ENCODE results near the gene PRDM16.

PRDM16 gene

GRCh38 chr1:3390291-3390690 is 321.3 kb downstream of the PRDM16 start:
- DNase-seq = no peak

GRCh38 chr1:3391711-3392110 is 322.7 kb downstream of the PRDM16 start:
- no peak for DNase-seq

GRCh38 chr1:3393024-3393986 is 324.3 kb downstream of the PRDM16 start:
- DNase-seq = no peak

GRCh38 chr1:3393987-3394920 is 325.3 kb downstream of the PRDM16 start:
- DNase-seq = no peak

- no peak for DNase-seq
Observed at GRCh38 chr1:3396411-3396810, 327.4 kb downstream of the PRDM16 start.

- DNase-seq = no peak
Observed at GRCh38 chr1:3397311-3397710, 328.3 kb downstream of the PRDM16 start.

- DNase-seq = no peak
Observed at GRCh38 chr1:3398396-3399140, 329.6 kb downstream of the PRDM16 start.

- no peak for DNase-seq
Observed at GRCh38 chr1:3399732-3400131, 330.7 kb downstream of the PRDM16 start.

GRCh38 chr1:3401585-3402257 is 332.7 kb downstream of the PRDM16 start:
- no peak for DNase-seq

GRCh38 chr1:3402258-3403010 is 333.4 kb downstream of the PRDM16 start:
- no peak for DNase-seq

GRCh38 chr1:3403011-3403345 is 334.0 kb downstream of the PRDM16 start:
- no peak for DNase-seq

GRCh38 chr1:3403388-3404231 is 334.6 kb downstream of the PRDM16 start:
- no peak for DNase-seq

GRCh38 chr1:3404301-3404700 is 335.3 kb downstream of the PRDM16 start:
- DNase-seq = no peak

- no peak for DNase-seq
Observed at GRCh38 chr1:3404801-3405200, 335.8 kb downstream of the PRDM16 start.

GRCh38 chr1:3405491-3405890 is 336.5 kb downstream of the PRDM16 start:
- DNase-seq = no peak

GRCh38 chr1:3405974-3406867 is 337.2 kb downstream of the PRDM16 start:
- no peak for DNase-seq

- DNase-seq = no peak
Observed at GRCh38 chr1:3407021-3407420, 338.0 kb downstream of the PRDM16 start.

- no peak for DNase-seq
Observed at GRCh38 chr1:3408751-3409266, 339.8 kb downstream of the PRDM16 start.

All from inflammatory macrophage treated with lipopolysaccharide for 4 hours (primary cell).